Suprapubic skin (tissue), 4 donors: ENCODE measurements around the gene ARIH1. TPM values are rescaled to one million over a fixed set of nuclear protein-coding genes. Genes with fewer than 3 reads are reported as not detected.

Source experiments
- DNase-seq, 2 donors: peaks; one replicate each; pipeline ENCODE4 v3.0.0-alpha.2; 2019; ENCODE audit warnings: low spot score in 2 of 2
- H3K27ac ChIP-seq: fragments of 200-600 bp; sonication (generic); one replicate; pipeline ENCODE4 v1.5.1; 2019
- H3K27me3 ChIP-seq: fragments of 200-600 bp; sonication (generic); one replicate; pipeline ENCODE4 v1.5.1; 2019
- H3K36me3 ChIP-seq: fragments of 200-600 bp; sonication (generic); one replicate; pipeline ENCODE4 v1.5.1; 2019
- H3K4me1 ChIP-seq: fragments of 200-600 bp; sonication (generic); one replicate; pipeline ENCODE4 v1.5.1; 2019
- H3K4me3 ChIP-seq: fragments of 200-600 bp; sonication (generic); one replicate; pipeline ENCODE4 v1.5.1; 2019; ENCODE audit warnings: mild to moderate bottlenecking
- H3K9me3 ChIP-seq: fragments of 200-600 bp; sonication (generic); one replicate; pipeline ENCODE4 v1.5.1; 2019
- EP300 ChIP-seq: sonication (generic); formaldehyde crosslinking; IDR thresholded peaks from one replicate; pipeline ENCODE4 v1.6.1; 2017; ENCODE audit warnings: antibody characterized with exemption
- POLR2A ChIP-seq, 2 donors: fragments of 450-650 bp; IDR thresholded peaks; one replicate each; pipeline ENCODE4 v1.6.1; 2017; ENCODE audit warnings: antibody characterized with exemption in 2 of 2, mild to moderate bottlenecking in 2 of 2, moderate library complexity in 2 of 2
- POLR2AphosphoS5 ChIP-seq, 3 donors: sonication (generic); formaldehyde crosslinking; IDR thresholded peaks; one replicate each; pipeline ENCODE4 v1.6.1; 2017; ENCODE audit warnings: antibody characterized with exemption in 3 of 3
- WGBS: methylation state at CpG from one replicate; pipeline ENCODE4 v1.1.5; 2018; 5-methylcytosine and 5-hydroxymethylcytosine counted together
- total RNA-seq, 4 donors: library from RNA; depleted of rRNA; stranded (reverse); fragments of >200 nt; gene quantifications; one replicate each; pipeline ENCODE4 v1.1.0, GENCODE V29; 2016
- TF ChIP-seq, protein P1 (sequence below), 2 donors: fragments of 200-600 bp in 1 of 2; fragments of 450-650 bp in 1 of 2; sonication (generic) in 1 of 2; IDR thresholded peaks; one replicate each; pipeline ENCODE4 v1.5.1; 2016 to 2019; ENCODE audit warnings: antibody characterized with exemption in 2 of 2, mild to moderate bottlenecking in 1 of 2, moderate library complexity in 1 of 2

The ARIH1 gene
- total RNA-seq, 4 donors from 2014 or later, result 73.1 to 84.8 (median 78.0) TPM

DNA sequence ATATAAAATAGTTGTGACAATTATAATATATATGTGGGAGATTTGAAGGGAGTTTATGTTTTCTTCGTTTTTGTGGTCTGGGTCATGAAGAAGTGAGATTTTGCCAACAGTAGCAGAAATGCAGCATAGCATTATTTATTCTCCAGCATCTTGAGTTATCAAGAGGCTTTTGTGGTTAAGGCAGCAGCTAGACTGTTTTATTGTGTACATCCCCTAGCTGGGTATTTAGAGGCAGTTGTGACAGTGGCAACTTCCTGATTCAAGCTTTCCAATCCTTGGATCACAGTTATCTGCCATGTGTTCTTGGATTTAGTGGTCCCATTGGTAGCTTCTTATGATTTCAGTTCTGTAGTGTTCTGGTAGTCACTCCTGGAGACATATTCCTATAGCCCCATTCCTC is 29.0 kb downstream of the ARIH1 start:
- no peaks in the 10 kb centered on the region for H3K9me3 ChIP-seq
- no peaks in the 10 kb centered on the region for H3K36me3 ChIP-seq
- no peak for DNase-seq
- no peak for TF ChIP-seq POLR2AphosphoS5 (IDR thresholded peaks at IDR 0.05)
- no peak for TF ChIP-seq POLR2A (IDR thresholded peaks at IDR 0.05)
- TF ChIP-seq, protein P1, sequence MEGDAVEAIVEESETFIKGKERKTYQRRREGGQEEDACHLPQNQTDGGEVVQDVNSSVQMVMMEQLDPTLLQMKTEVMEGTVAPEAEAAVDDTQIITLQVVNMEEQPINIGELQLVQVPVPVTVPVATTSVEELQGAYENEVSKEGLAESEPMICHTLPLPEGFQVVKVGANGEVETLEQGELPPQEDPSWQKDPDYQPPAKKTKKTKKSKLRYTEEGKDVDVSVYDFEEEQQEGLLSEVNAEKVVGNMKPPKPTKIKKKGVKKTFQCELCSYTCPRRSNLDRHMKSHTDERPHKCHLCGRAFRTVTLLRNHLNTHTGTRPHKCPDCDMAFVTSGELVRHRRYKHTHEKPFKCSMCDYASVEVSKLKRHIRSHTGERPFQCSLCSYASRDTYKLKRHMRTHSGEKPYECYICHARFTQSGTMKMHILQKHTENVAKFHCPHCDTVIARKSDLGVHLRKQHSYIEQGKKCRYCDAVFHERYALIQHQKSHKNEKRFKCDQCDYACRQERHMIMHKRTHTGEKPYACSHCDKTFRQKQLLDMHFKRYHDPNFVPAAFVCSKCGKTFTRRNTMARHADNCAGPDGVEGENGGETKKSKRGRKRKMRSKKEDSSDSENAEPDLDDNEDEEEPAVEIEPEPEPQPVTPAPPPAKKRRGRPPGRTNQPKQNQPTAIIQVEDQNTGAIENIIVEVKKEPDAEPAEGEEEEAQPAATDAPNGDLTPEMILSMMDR (IDR thresholded peaks at IDR 0.05), result no peak
- no peak for TF ChIP-seq EP300
- H3K4me3 ChIP-seq, result no peak overlapping the region
- 46% methylated on average over 1 of the region's 1 CpG for WGBS
- H3K27me3 ChIP-seq, result no peaks in the 10 kb centered on the region
- no peak overlapping the region for H3K27ac ChIP-seq
- H3K4me1 ChIP-seq, result peaks cover 19% of the 10 kb centered on the region

DNA sequence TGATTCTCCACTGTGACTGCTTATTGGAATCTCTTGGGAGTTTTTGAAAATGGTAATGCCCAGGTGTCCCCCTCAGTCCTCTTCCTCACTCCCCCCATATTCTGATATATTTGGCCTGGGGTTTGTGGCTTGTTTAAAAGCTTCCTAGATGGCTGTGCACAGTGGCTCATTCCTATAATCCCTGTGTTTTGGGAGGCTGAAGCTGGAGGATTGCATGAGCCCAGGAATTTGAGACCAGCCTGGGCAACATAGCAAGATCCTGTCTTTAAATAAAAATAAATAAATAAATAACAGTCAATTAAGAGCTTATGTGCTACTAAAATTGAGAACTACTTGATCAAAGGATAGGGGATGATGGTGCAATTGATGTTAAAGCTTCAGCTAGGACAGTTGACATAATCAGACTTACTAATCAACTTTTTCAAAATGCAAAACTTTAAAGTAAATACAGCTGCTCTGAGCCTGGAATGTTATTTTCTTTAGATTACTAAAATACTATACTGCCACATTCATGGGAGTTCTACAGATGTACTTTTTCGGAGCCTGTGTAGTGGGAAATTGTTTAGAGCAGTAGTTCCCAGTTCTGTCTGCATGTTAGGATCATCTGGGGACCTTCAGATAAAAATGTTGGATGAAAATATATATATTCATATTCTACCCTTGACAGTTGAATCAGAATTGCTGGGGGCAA is 33.4 kb downstream of the ARIH1 start:
- Histone ChIP-seq H3K27me3 (no peaks in the 10 kb centered on the region), H3K36me3 (no peaks in the 10 kb centered on the region), H3K4me3 (no peak overlapping the region), H3K27ac (no peak overlapping the region), H3K4me1 (peaks cover 17% of the 10 kb centered on the region), H3K9me3 (no peaks in the 10 kb centered on the region)
- DNase-seq, result no peak
- WGBS, result 97% methylated on average over 1 of the region's 1 CpG
- TF ChIP-seq, protein P1 (IDR thresholded peaks at IDR 0.05), result no peak

DNA sequence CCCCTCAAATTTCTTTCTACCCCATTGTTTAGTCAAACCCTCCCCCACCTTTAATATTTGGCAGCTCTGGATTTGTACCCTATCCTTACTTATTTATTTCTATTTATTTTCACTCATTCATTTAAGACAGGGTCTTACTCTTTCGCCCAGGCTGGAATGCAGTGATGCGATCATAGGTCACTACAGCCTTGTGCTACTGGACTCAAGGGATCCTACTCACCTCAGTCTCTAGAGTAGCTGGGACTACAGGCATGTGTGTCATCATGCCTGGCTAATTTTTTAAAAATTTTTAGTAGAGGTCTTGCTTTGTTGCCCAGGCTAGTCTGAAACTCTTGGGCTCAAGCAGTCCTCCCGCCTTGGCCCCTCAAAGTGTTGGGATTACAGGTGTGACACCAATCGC is 35.4 kb downstream of the ARIH1 start:
- Histone ChIP-seq H3K4me3 (no peak overlapping the region), H3K27me3 (no peaks in the 10 kb centered on the region), H3K36me3 (no peaks in the 10 kb centered on the region), H3K4me1 (peaks cover 11% of the 10 kb centered on the region), H3K27ac (no peak overlapping the region), H3K9me3 (no peaks in the 10 kb centered on the region)
- DNase-seq, result no peak
- 96% methylated on average over 4 of the region's 4 CpGs for WGBS
- TF ChIP-seq, protein P1 (IDR thresholded peaks at IDR 0.05), result no peak
- TF ChIP-seq POLR2A (IDR thresholded peaks at IDR 0.05) (no peak), EP300 (no peak), POLR2AphosphoS5 (IDR thresholded peaks at IDR 0.05) (no peak)

DNA sequence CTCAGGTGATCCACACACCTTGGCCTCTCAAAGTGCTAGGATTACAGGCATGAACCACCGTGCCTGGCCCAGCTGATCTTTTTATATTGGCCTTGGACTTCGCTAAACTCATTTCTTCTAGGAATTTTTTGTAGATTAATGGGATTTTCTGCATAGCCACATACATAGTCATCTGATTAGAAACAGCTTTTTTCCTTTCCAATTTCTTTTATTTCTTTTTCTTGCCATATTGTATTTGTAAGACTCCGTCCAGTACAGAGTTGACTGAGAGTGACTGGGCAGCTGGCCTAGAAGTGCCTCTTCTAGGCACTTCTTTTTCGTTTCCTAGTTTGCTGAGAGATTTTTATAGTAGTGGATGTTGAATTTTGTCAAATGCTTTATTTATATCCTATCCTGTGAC is 37.4 kb downstream of the ARIH1 start:
- no peak overlapping the region for H3K4me3 ChIP-seq
- no peaks in the 10 kb centered on the region for H3K36me3 ChIP-seq
- peaks cover 17% of the 10 kb centered on the region for H3K4me1 ChIP-seq
- no peak for TF ChIP-seq POLR2AphosphoS5 (IDR thresholded peaks at IDR 0.05)
- no peak for TF ChIP-seq POLR2A (IDR thresholded peaks at IDR 0.05)
- no peak for TF ChIP-seq EP300
- TF ChIP-seq, protein P1 (IDR thresholded peaks at IDR 0.05), result no peak
- no peaks in the 10 kb centered on the region for H3K9me3 ChIP-seq
- DNase-seq, result no peak
- H3K27ac ChIP-seq, result no peak overlapping the region
- WGBS, result 62% methylated on average over 4 of the region's 4 CpGs
- H3K27me3 ChIP-seq, result no peaks in the 10 kb centered on the region

DNA sequence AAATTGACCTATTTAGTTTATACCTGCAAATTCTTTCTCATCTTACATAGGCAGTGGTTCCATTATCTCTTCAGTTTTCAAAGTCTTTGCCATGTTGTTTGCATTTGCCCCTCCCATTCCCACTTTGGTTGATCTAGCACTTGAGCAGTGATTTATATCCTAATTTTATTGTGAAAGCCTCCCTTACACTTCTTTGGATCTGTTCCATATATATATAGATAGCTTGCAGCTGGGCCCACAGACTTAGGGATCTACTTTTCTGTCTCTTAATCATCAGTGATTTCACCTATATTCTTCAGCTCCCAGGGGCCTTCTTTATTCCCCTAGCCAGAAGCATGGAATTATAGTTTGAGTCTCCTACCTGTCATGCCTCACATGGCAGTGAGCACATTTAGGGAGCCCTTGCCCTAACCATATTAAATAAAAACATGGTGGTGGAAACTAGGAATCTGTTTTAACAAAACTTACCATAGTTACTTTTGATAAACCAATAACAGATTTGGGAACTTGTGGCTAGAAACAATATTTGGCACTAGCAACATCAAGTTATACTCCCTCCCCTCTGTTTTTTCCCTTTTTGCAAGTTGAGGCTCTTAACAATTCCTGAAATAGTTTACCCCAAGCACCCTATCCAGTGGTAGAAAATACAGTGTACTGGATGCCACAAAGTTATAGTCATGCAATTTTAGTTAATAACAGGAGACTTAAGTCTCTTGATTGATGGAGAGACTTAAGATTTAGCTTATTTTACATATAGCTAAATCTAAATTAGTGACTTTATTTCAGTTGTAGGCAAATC is 41.7 kb downstream of the ARIH1 start:
- Histone ChIP-seq H3K36me3 (no peaks in the 10 kb centered on the region), H3K27me3 (no peaks in the 10 kb centered on the region), H3K4me1 (peaks cover 11% of the 10 kb centered on the region), H3K27ac (no peak overlapping the region), H3K9me3 (no peaks in the 10 kb centered on the region), H3K4me3 (no peak overlapping the region)
- TF ChIP-seq, protein P1 (IDR thresholded peaks at IDR 0.05), result no peak
- DNase-seq, result no peak
